GM23338 (cell line): ENCODE results near the gene SLC25A17.

Experiments used
- EZH2phosphoT487 ChIP-seq: fragments of 200-600 bp; sonication (generic); IDR thresholded peaks from one replicate; pipeline ENCODE4 v1.8.1; 2018; ENCODE audit warnings: antibody characterized with exemption; ENCODE audit not compliant: unreplicated experiment
- JUNB ChIP-seq: IDR thresholded peaks from one replicate; pipeline ENCODE4 v1.6.1; 2016; ENCODE audit warnings: antibody characterized with exemption; ENCODE audit not compliant: unreplicated experiment
- POLR2AphosphoS5 ChIP-seq: IDR thresholded peaks from 2 replicates; pipeline ENCODE4 v1.6.1; 2016; ENCODE audit warnings: antibody characterized with exemption, low read depth
- TF ChIP-seq, protein P1 (sequence below), 2 experiments: fragments of 200-600 bp in 1 of 2; sonication (generic) in 1 of 2; conservative IDR thresholded peaks; 2 replicates each; pipeline versions ENCODE4 v1.5.1 to v1.6.1; 2016 to 2017; ENCODE audit warnings: antibody characterized with exemption in 2 of 2, low read depth in 2 of 2, mild to moderate bottlenecking in 2 of 2, moderate library complexity in 1 of 2

DNA sequence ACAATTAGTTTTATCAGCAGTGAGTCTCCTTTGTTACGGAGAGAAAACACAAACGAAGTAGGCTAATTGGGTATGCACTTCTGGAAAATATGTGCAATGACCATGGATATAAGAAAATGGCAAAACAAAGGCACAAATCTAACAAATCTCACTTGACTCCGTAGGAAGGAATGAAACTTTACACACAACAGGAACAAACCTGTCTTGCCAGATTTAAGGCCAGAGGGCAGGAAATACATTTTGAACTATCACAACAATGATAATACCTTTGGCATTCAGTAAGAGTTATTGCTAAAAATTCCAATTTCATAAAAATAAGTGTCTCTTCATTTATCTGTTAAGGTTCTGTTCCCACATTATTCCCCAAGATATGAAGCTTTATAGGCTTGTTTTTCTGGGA, 36.6 kb downstream of the SLC25A17 start:
- TF ChIP-seq POLR2AphosphoS5 (no peak), EZH2phosphoT487 (no peak), JUNB (no peak)
- TF ChIP-seq, protein P1, sequence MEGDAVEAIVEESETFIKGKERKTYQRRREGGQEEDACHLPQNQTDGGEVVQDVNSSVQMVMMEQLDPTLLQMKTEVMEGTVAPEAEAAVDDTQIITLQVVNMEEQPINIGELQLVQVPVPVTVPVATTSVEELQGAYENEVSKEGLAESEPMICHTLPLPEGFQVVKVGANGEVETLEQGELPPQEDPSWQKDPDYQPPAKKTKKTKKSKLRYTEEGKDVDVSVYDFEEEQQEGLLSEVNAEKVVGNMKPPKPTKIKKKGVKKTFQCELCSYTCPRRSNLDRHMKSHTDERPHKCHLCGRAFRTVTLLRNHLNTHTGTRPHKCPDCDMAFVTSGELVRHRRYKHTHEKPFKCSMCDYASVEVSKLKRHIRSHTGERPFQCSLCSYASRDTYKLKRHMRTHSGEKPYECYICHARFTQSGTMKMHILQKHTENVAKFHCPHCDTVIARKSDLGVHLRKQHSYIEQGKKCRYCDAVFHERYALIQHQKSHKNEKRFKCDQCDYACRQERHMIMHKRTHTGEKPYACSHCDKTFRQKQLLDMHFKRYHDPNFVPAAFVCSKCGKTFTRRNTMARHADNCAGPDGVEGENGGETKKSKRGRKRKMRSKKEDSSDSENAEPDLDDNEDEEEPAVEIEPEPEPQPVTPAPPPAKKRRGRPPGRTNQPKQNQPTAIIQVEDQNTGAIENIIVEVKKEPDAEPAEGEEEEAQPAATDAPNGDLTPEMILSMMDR (conservative IDR thresholded peaks at IDR 0.05; ENCODE audit: low read depth in 2 of 2): no peak
